Panc1 (cell line): Measurements from ENCODE around the gene PSAP. TPM values are rescaled to one million over a fixed set of nuclear protein-coding genes. Genes with fewer than 3 reads are reported as not detected.

Experiments used
- ATAC-seq: fragments of 200-7000 bp; cut with Tn5 transposase; 2 replicates; pipeline ENCODE4 v1.9.1; 2020; ENCODE audit warnings: mild to moderate bottlenecking, moderate library complexity
- BruUV-seq: library from RNA; stranded (reverse); fragments of 400-500 nt; replicated peaks from 2 replicates; lab custom pipeline; 2021; lab: Mats Ljungman, UMichigan
- CTCF ChIA-PET: fragments of 300-600 bp; sonication (Branson Sonifier 250); formaldehyde crosslinking; loops from one replicate; lab custom pipeline; 2022; ENCODE audit warnings: antibody characterized with exemption; lab: Charles Lee
- POLR2A ChIA-PET: fragments of 300-600 bp; sonication (Branson Sonifier 250); formaldehyde crosslinking; loops from one replicate; lab custom pipeline; 2022; ENCODE audit warnings: antibody characterized with exemption; lab: Charles Lee
- DNase-seq: peaks from one replicate; pipeline ENCODE4 v3.0.0-alpha.2; 2010; ENCODE audit warnings: low read depth, low spot score
- H3K27ac ChIP-seq: 2 replicates; pipeline ENCODE4 v1.5.1; 2011; ENCODE audit warnings: mild to moderate bottlenecking, low read length, inconsistent platforms
- H3K27me3 ChIP-seq: fragments of 200-500 bp; sonication (Bioruptor generic); 2 replicates; pipeline ENCODE4 v1.6.0; 2014; ENCODE audit warnings: low read length, inconsistent platforms; ENCODE audit not compliant: control insufficient read depth, insufficient read depth
- H3K36me3 ChIP-seq: fragments of 200-500 bp; sonication (Bioruptor generic); 2 replicates; pipeline ENCODE4 v1.5.1; 2014; ENCODE audit warnings: inconsistent platforms, mild to moderate bottlenecking, low read length, moderate library complexity; ENCODE audit not compliant: control insufficient read depth, insufficient read depth
- H3K4me1 ChIP-seq: 2 replicates; pipeline ENCODE4 v1.5.1; 2011; ENCODE audit warnings: inconsistent platforms, mild to moderate bottlenecking, low read length, moderate library complexity; ENCODE audit not compliant: control insufficient read depth, insufficient read depth
- H3K4me3 ChIP-seq, 2 experiments: 2 replicates each; pipeline ENCODE4 v1.5.1; 2011 to 2012; ENCODE audit warnings: low read depth in 2 of 2, low read length in 2 of 2, mild to moderate bottlenecking in 2 of 2, inconsistent platforms in 1 of 2, moderate library complexity in 1 of 2
- H3K9me3 ChIP-seq: fragments of 200-500 bp; sonication (Bioruptor generic); 2 replicates; pipeline ENCODE4 v1.5.1; 2014; ENCODE audit warnings: low read depth, mild to moderate bottlenecking, inconsistent platforms, low read length, moderate library complexity; ENCODE audit not compliant: control insufficient read depth, insufficient read depth
- POLR2AphosphoS5 ChIP-seq: IDR thresholded peaks from 2 replicates; pipeline ENCODE4 v1.6.1; 2012; ENCODE audit warnings: mild to moderate bottlenecking, low read depth, low read length, moderate library complexity
- SIN3A ChIP-seq: IDR thresholded peaks from 2 replicates; pipeline ENCODE4 v1.6.1; 2012; ENCODE audit warnings: low read depth, mild to moderate bottlenecking, low read length, moderate library complexity, borderline replicate concordance; ENCODE audit not compliant: insufficient read depth
- TCF7L2 ChIP-seq: IDR thresholded peaks from 2 replicates; pipeline ENCODE4 v1.6.1; 2011; ENCODE audit warnings: mild to moderate bottlenecking, low read depth, low read length, inconsistent platforms
- in situ Hi-C: cut with HindIII; loops from 2 replicates; pipeline ENCODE4 v1.10.0; 2016; ENCODE audit warnings: low sequenced_read_pairs, low pct_unique_long_range_greater_than_20kb
- intact Hi-C: fragments of 100-400 bp; cut with micrococcal nuclease; formaldehyde crosslinking; loops from one replicate; pipeline ENCODE4 v1.10.0; 2022; ENCODE audit not compliant: unreplicated experiment
- total RNA-seq: library from RNA; stranded (reverse); gene quantifications from one replicate; pipeline ENCODE4 v1.2.1, GENCODE V29; 2021; ENCODE audit not compliant: unreplicated experiment
- TF ChIP-seq, protein P1 (sequence below), 2 experiments: IDR thresholded peaks; 2 replicates each; pipeline ENCODE4 v1.6.1; 2011 to 2012; ENCODE audit warnings: low read depth in 2 of 2, control low read depth in 1 of 2, low read length in 1 of 2, mild to moderate bottlenecking in 1 of 2, moderate library complexity in 1 of 2; ENCODE audit not compliant: insufficient read depth in 1 of 2
- TF ChIP-seq, protein P2 (sequence below): fragments of 450-650 bp; IDR thresholded peaks from 2 replicates; pipeline ENCODE4 v1.5.1; 2017; ENCODE audit warnings: mild to moderate bottlenecking

PSAP gene
- total RNA-seq, 1 experiment from 2014 or later, result 3,649 TPM

DNA sequence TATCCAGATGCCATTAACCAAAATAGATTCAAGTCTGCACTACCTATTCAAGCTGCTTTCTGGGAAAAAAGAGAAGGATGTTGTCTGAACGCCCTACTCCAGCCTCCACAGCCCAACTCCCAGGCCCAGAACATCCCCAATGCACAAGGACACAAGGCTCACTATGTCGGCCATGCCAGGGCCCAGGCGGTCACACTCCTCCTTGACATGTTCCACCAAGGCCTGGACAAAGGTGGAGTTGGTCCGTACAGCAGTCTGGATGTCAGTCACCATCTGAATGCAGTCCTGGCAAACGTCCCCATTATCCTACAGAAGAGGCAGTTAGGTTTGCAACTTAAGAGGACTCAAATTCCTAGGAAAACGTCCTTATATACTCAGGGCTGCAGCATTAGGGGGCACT, 23.2 kb downstream of the PSAP start:
- CTCF ChIA-PET, result no interaction called here
- no peaks in the 10 kb centered on the region for H3K27me3 ChIP-seq

DNA sequence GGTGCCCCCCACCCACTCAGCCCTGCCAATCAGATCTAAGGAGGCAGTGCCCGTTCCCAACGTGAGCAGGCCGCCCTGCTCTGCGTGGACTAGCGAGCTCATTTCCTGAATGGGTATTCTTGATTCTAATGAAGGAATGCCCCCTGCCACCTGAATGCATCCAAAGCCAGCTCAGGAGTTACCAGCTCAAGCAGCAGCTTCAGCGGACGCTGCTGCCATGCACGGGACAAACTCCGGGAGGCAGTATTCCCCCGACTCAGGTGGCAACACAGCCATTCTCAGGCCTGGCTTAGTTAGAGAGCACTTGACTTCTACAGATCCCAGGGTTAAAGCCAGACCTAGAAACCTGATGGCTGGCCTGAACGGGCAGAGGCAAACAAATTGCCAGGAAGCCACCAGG, 25.8 kb downstream of the PSAP start:
- POLR2A ChIA-PET, result no interaction called here
- no TSS peak for BruUV-seq
- H3K27me3 ChIP-seq, result no peaks in the 10 kb centered on the region
- H3K9me3 ChIP-seq, result no peaks in the 10 kb centered on the region
- no peak overlapping the region for H3K4me3 ChIP-seq
- CTCF ChIA-PET, result interaction anchor here (0.6 to 1.3 kb wide), 3 partner anchors 11 to 71 kb away, joined by 3 to 7 read pairs (median 4); no protein-coding TSS in a partner anchor
- ATAC-seq (no peak), DNase-seq (no peak)
- intact Hi-C loops, result no loop called here
- H3K27ac ChIP-seq, result peak overlapping the region; percentile 7; the same call in 1 of the 2 replicates
- TF ChIP-seq SIN3A, result no peak
- TF ChIP-seq, protein P1, sequence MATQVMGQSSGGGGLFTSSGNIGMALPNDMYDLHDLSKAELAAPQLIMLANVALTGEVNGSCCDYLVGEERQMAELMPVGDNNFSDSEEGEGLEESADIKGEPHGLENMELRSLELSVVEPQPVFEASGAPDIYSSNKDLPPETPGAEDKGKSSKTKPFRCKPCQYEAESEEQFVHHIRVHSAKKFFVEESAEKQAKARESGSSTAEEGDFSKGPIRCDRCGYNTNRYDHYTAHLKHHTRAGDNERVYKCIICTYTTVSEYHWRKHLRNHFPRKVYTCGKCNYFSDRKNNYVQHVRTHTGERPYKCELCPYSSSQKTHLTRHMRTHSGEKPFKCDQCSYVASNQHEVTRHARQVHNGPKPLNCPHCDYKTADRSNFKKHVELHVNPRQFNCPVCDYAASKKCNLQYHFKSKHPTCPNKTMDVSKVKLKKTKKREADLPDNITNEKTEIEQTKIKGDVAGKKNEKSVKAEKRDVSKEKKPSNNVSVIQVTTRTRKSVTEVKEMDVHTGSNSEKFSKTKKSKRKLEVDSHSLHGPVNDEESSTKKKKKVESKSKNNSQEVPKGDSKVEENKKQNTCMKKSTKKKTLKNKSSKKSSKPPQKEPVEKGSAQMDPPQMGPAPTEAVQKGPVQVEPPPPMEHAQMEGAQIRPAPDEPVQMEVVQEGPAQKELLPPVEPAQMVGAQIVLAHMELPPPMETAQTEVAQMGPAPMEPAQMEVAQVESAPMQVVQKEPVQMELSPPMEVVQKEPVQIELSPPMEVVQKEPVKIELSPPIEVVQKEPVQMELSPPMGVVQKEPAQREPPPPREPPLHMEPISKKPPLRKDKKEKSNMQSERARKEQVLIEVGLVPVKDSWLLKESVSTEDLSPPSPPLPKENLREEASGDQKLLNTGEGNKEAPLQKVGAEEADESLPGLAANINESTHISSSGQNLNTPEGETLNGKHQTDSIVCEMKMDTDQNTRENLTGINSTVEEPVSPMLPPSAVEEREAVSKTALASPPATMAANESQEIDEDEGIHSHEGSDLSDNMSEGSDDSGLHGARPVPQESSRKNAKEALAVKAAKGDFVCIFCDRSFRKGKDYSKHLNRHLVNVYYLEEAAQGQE (IDR thresholded peaks at IDR 0.05; ENCODE audit: insufficient read depth in 1 of 2, low read depth in 2 of 2, low read length in 1 of 2), result no peak
- no peak for TF ChIP-seq TCF7L2
- TF ChIP-seq, protein P2, sequence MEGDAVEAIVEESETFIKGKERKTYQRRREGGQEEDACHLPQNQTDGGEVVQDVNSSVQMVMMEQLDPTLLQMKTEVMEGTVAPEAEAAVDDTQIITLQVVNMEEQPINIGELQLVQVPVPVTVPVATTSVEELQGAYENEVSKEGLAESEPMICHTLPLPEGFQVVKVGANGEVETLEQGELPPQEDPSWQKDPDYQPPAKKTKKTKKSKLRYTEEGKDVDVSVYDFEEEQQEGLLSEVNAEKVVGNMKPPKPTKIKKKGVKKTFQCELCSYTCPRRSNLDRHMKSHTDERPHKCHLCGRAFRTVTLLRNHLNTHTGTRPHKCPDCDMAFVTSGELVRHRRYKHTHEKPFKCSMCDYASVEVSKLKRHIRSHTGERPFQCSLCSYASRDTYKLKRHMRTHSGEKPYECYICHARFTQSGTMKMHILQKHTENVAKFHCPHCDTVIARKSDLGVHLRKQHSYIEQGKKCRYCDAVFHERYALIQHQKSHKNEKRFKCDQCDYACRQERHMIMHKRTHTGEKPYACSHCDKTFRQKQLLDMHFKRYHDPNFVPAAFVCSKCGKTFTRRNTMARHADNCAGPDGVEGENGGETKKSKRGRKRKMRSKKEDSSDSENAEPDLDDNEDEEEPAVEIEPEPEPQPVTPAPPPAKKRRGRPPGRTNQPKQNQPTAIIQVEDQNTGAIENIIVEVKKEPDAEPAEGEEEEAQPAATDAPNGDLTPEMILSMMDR, result no peak
- TF ChIP-seq POLR2AphosphoS5, result no peak
- peaks cover 82% of the 10 kb centered on the region for H3K36me3 ChIP-seq
- in situ Hi-C loops, result no loop called here
- no peaks in the 10 kb centered on the region for H3K4me1 ChIP-seq

More for the DNA sequence above, 23.2 kb downstream of the PSAP start:
- H3K36me3 ChIP-seq, result peaks cover 82% of the 10 kb centered on the region
- POLR2A ChIA-PET, result no interaction called here
- 0 out of 2 replicates have a peak overlapping the region, but pooled peaks have one; percentile 24 for H3K27ac ChIP-seq
- H3K4me3 ChIP-seq, result no peak overlapping the region
- no peak for TF ChIP-seq TCF7L2
- no peak for TF ChIP-seq SIN3A
- TF ChIP-seq, protein P1 (IDR thresholded peaks at IDR 0.05; ENCODE audit: insufficient read depth in 1 of 2, low read depth in 2 of 2, low read length in 1 of 2), result no peak
- DNase-seq (no peak), ATAC-seq (no peak)
- H3K4me1 ChIP-seq, result peaks cover 8% of the 10 kb centered on the region; the same call in 1 of the 2 replicates
- in situ Hi-C loops, result no loop called here
- intact Hi-C loops, result no loop called here
- no TSS peak for BruUV-seq
- H3K9me3 ChIP-seq, result no peaks in the 10 kb centered on the region
